Neuronal stem cell (in vitro differentiated cells): ENCODE measurements around the gene WDR86.
A peak's percentile ranks its signal among the peaks of the same experiment; 100 is the strongest.

ENCODE experiments used
- DNase-seq: peaks from one replicate; pipeline ENCODE4 v3.0.0-alpha.2; 2013; ENCODE audit warnings: low spot score
- H2AFZ ChIP-seq: one replicate; pipeline ENCODE4 v1.6.1; 2013; ENCODE audit warnings: mild to moderate bottlenecking, low read length, inconsistent platforms
- H2AK5ac ChIP-seq: 2 replicates; pipeline ENCODE4 v1.6.1; 2013; ENCODE audit warnings: low read depth, mild to moderate bottlenecking, inconsistent platforms, low read length, moderate library complexity, mixed read lengths
- H2BK120ac ChIP-seq: 2 replicates; pipeline ENCODE4 v1.6.1; 2013; ENCODE audit warnings: low read depth, mild to moderate bottlenecking, inconsistent platforms, low read length, moderate library complexity, mixed read lengths
- H2BK12ac ChIP-seq: one replicate; pipeline ENCODE4 v1.6.1; 2013; ENCODE audit warnings: low read length, inconsistent platforms
- H2BK15ac ChIP-seq: 2 replicates; pipeline ENCODE4 v1.6.1; 2013; ENCODE audit warnings: mild to moderate bottlenecking, low read length, inconsistent platforms, mixed read lengths
- H2BK5ac ChIP-seq: one replicate; pipeline ENCODE4 v1.6.1; 2013; ENCODE audit warnings: inconsistent platforms, mild to moderate bottlenecking, low read length, moderate library complexity
- H3K14ac ChIP-seq: one replicate; pipeline ENCODE4 v1.6.1; 2013; ENCODE audit warnings: low read length, inconsistent platforms
- H3K18ac ChIP-seq: 2 replicates; pipeline ENCODE4 v1.6.1; 2013; ENCODE audit warnings: low read length, inconsistent platforms
- H3K23ac ChIP-seq: 2 replicates; pipeline ENCODE4 v1.6.1; 2013; ENCODE audit warnings: low read depth, mild to moderate bottlenecking, mixed read lengths, low read length, inconsistent platforms; ENCODE audit not compliant: poor library complexity
- H3K27ac ChIP-seq: replicated peaks from 3 replicates; pipeline ENCODE4 v1.5.1; 2013; ENCODE audit warnings: low read length, inconsistent platforms
- H3K27me3 ChIP-seq, 3 experiments: 2 replicates each; pipeline ENCODE4 v1.6.1; 2013; ENCODE audit warnings: low read length in 3 of 3, mild to moderate bottlenecking in 2 of 3, inconsistent platforms in 1 of 3, low read depth in 1 of 3, mixed read lengths in 1 of 3, moderate library complexity in 1 of 3; ENCODE audit not compliant: control insufficient read depth in 3 of 3, insufficient read depth in 3 of 3
- H3K36me3 ChIP-seq, 2 donors: replicated peaks in 1 of 2; 2 replicates each; pipeline ENCODE4 v1.6.1; 2013; ENCODE audit warnings: low read length in 2 of 2; ENCODE audit not compliant: control insufficient read depth in 2 of 2, insufficient read depth in 2 of 2
- H3K4ac ChIP-seq: 2 replicates; pipeline ENCODE4 v1.6.1; 2013; ENCODE audit warnings: inconsistent platforms, mild to moderate bottlenecking, low read length, moderate library complexity
- H3K4me1 ChIP-seq, 2 donors: 1 replicate in 1 of 2; 2 replicates in 1 of 2; pipeline ENCODE4 v1.6.1; 2013; ENCODE audit warnings: low read length in 2 of 2, low read depth in 1 of 2; ENCODE audit not compliant: control insufficient read depth in 2 of 2, insufficient read depth in 1 of 2
- H3K4me2 ChIP-seq: one replicate; pipeline ENCODE4 v1.6.1; 2013; ENCODE audit warnings: mild to moderate bottlenecking, low read length, inconsistent platforms; ENCODE audit not compliant: insufficient read depth, poor library complexity, severe bottlenecking
- H3K4me3 ChIP-seq, 2 donors: 2 replicates each; pipeline ENCODE4 v1.5.1; 2013; ENCODE audit warnings: low read length in 2 of 2, mild to moderate bottlenecking in 2 of 2, inconsistent platforms in 1 of 2, moderate library complexity in 1 of 2
- H3K79me1 ChIP-seq: one replicate; pipeline ENCODE4 v1.6.1; 2013; ENCODE audit warnings: low read depth, mild to moderate bottlenecking, inconsistent platforms, low read length, moderate library complexity
- H3K9ac ChIP-seq: one replicate; pipeline ENCODE4 v1.6.1; 2013; ENCODE audit warnings: mild to moderate bottlenecking, low read depth, low read length, inconsistent platforms; ENCODE audit not compliant: poor library complexity
- H3K9me3 ChIP-seq, 2 donors: replicated peaks in 1 of 2; 2 replicates each; pipeline versions ENCODE3 to v1.6.1; 2013; ENCODE audit warnings: low read length in 2 of 2, mild to moderate bottlenecking in 2 of 2, inconsistent platforms in 1 of 2, low read depth in 1 of 2, mixed read lengths in 1 of 2, moderate library complexity in 1 of 2; ENCODE audit not compliant: control insufficient read depth in 2 of 2, insufficient read depth in 1 of 2
- H4K8ac ChIP-seq: one replicate; pipeline ENCODE4 v1.6.1; 2013; ENCODE audit warnings: low read depth, mild to moderate bottlenecking, inconsistent platforms, low read length, moderate library complexity
- H4K91ac ChIP-seq: one replicate; pipeline ENCODE4 v1.6.1; 2013; ENCODE audit warnings: low read length, low read depth, mild to moderate bottlenecking, inconsistent platforms; ENCODE audit not compliant: poor library complexity
- WGBS, 2 donors: extraction: QIAGEN DNeasy Blood & Tissue Kit; methylation state at CpG; one replicate each; pipeline ENCODE4 v1.1.7; 2013; ENCODE audit warnings: missing lambda C conversion rate in 2 of 2, mixed read lengths in 1 of 2; ENCODE audit not compliant: insufficient read length in 2 of 2, insufficient replicate concordance in 1 of 2; ENCODE audit errors: extremely low coverage in 2 of 2; 5-methylcytosine and 5-hydroxymethylcytosine counted together

WDR86 gene

GRCh38 chr7:151390598-151391357, 19.1 kb downstream of the WDR86 start:
- peak overlapping the region in 1 of 2 donors; percentile 12 for H3K4me3 ChIP-seq
- no peak overlapping the region for H3K4ac ChIP-seq
- no peak overlapping the region for H3K9ac ChIP-seq
- H3K79me1 ChIP-seq, result no peaks in the 10 kb centered on the region
- WGBS, 2 donors, result no CpG with 5 or more reads among the region's 25 CpGs
- H2BK12ac ChIP-seq, result no peak overlapping the region
- H2AFZ ChIP-seq, result no peak overlapping the region
- no peak for DNase-seq
- no peak overlapping the region for H2BK120ac ChIP-seq
- H2BK15ac ChIP-seq, result no peak overlapping the region
- peak overlapping the region; percentile 16 for H3K23ac ChIP-seq
- H2AK5ac ChIP-seq, result no peak overlapping the region
- H3K27ac ChIP-seq, result no peak overlapping the region
- peaks cover 0 to 15% of the 10 kb centered on the region in 2 donors for H3K4me1 ChIP-seq
- no peak overlapping the region for H3K14ac ChIP-seq
- H3K9me3 ChIP-seq, result no peaks in the 10 kb centered on the region
- no peak overlapping the region for H3K18ac ChIP-seq
- no peak overlapping the region for H3K4me2 ChIP-seq
- H4K8ac ChIP-seq, result no peak overlapping the region
- H2BK5ac ChIP-seq, result no peak overlapping the region
- H4K91ac ChIP-seq, result no peak overlapping the region
- H3K27me3 ChIP-seq, result no peaks in the 10 kb centered on the region
- peaks cover 10 to 12% of the 10 kb centered on the region in 2 donors for H3K36me3 ChIP-seq

- H3K23ac ChIP-seq, result peak overlapping the region; percentile 17
- H4K8ac ChIP-seq, result no peak overlapping the region
- H3K36me3 ChIP-seq, result peaks cover 10 to 12% of the 10 kb centered on the region in 2 donors
- DNase-seq, result no peak
- peaks cover 0 to 15% of the 10 kb centered on the region in 2 donors for H3K4me1 ChIP-seq
- H2BK15ac ChIP-seq, result no peak overlapping the region
- H3K14ac ChIP-seq, result no peak overlapping the region
- H3K4ac ChIP-seq, result no peak overlapping the region
- H3K4me3 ChIP-seq, result no peak overlapping the region
- H3K27ac ChIP-seq, result no peak overlapping the region
- H3K27me3 ChIP-seq, result no peaks in the 10 kb centered on the region
- H2BK12ac ChIP-seq, result no peak overlapping the region
- H3K18ac ChIP-seq, result no peak overlapping the region
- no peak overlapping the region for H4K91ac ChIP-seq
- H2BK120ac ChIP-seq, result no peak overlapping the region
- no peak overlapping the region for H2AK5ac ChIP-seq
- no peak overlapping the region for H2AFZ ChIP-seq
- no peak overlapping the region for H2BK5ac ChIP-seq
- no CpG with 5 or more reads among the region's 24 CpGs for WGBS, 2 donors
- H3K9ac ChIP-seq, result no peak overlapping the region
- no peaks in the 10 kb centered on the region for H3K9me3 ChIP-seq
- no peak overlapping the region for H3K4me2 ChIP-seq
- no peaks in the 10 kb centered on the region for H3K79me1 ChIP-seq
Observed at GRCh38 chr7:151389768-151390597, 19.9 kb downstream of the WDR86 start.

GRCh38 chr7:151389096-151389767, 20.6 kb downstream of the WDR86 start:
- no peak overlapping the region for H3K27ac ChIP-seq
- no peak overlapping the region for H2AFZ ChIP-seq
- no peak overlapping the region for H3K9ac ChIP-seq
- no peak overlapping the region for H4K8ac ChIP-seq
- H2BK15ac ChIP-seq, result no peak overlapping the region
- no peak for DNase-seq
- no peak overlapping the region for H3K14ac ChIP-seq
- H2BK12ac ChIP-seq, result no peak overlapping the region
- no peak overlapping the region for H2BK5ac ChIP-seq
- H3K4me3 ChIP-seq, result no peak overlapping the region
- peaks cover 7 to 12% of the 10 kb centered on the region in 2 donors for H3K36me3 ChIP-seq
- H2BK120ac ChIP-seq, result no peak overlapping the region
- H3K18ac ChIP-seq, result peak overlapping the region; percentile 11
- H3K4me2 ChIP-seq, result no peak overlapping the region
- no peaks in the 10 kb centered on the region for H3K79me1 ChIP-seq
- H3K23ac ChIP-seq, result peak overlapping the region; percentile 17
- no peaks in the 10 kb centered on the region for H3K27me3 ChIP-seq
- WGBS, 2 donors, result no CpG with 5 or more reads among the region's 21 CpGs
- H4K91ac ChIP-seq, result no peak overlapping the region
- peaks cover 0 to 15% of the 10 kb centered on the region in 2 donors for H3K4me1 ChIP-seq
- H3K9me3 ChIP-seq, result no peaks in the 10 kb centered on the region
- no peak overlapping the region for H2AK5ac ChIP-seq
- H3K4ac ChIP-seq, result no peak overlapping the region
